ENCODE measurements around the gene CGB2.
A peak's percentile ranks its signal among the peaks of the same experiment; 100 is the strongest.
"Not testable (repeated sequence)": the region's sequence is repeated elsewhere in the genome, so short reads cannot be mapped to it uniquely, and the experiment has no call there.

CGB2 gene

DNA sequence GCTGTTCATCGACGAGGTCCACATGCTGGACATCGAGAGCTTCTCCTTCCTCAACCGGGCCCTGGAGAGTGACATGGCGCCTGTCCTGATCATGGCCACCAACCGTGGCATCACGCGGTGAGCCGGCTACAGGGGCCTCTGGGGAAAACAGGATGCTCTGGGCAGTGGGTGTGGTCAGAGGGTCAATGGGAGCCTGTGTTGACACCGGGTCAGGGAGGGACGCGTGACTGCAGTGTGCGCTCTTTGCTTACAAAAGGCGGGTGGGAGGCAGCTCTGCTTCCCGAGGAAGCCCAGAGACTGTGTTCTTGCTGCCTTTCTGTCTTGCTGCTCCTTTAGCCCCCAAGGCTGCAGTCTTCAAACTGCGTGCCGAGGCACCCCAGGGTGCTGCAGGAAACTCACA lies 20.5 kb upstream of the CGB2 start:
- DNase-seq = no peak

DNA sequence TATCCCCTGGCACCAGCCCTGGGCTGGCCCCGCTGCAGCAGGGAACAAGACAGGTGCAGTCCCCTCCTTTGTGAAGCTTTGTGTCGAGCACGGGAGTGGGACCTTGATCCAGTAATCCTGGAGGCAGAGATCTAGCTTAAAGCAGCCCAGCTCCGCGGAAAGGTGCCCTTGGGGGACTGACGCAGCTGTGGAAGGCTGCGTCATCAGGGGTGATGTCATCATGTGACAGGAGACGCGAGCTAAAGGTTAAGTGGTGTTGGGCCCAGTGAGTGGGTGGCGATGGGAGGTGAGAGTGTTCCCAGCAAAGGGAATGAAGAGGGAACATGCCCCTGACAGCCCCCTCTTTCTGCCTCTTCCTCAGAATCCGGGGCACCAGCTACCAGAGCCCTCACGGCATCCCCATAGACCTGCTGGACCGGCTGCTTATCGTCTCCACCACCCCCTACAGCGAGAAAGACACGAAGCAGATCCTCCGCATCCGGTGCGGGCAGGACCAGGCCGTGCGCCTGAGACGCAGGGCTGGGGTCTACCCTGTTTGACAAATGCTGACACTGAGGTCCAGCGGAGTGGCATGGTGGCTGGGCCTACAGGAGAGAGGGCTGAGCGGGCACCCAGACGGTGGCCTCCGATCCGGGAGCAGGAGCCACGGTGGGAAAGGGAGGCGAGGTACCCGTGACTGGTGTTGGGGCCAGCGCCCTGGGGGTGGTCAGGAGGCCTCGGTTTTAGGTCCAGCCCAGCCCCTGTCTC lies 17.4 kb upstream of the CGB2 start:
- peak; percentile 28 for DNase-seq

DNA sequence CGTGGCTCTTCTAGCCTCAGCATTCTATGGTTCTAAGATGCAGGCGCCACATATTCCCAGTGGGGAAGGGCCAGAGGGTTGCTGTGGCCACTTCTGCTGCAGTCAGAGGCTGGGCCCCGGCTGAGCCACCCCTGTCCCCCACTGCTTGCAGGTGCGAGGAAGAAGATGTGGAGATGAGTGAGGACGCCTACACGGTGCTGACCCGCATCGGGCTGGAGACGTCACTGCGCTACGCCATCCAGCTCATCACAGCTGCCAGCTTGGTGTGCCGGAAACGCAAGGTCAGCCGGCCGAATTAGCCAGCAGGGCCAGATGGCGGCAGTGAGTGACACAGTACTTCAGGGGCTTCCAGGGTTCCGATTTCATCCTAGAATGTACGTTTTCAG lies 16.8 kb upstream of the CGB2 start:
- no peak for DNase-seq

DNA sequence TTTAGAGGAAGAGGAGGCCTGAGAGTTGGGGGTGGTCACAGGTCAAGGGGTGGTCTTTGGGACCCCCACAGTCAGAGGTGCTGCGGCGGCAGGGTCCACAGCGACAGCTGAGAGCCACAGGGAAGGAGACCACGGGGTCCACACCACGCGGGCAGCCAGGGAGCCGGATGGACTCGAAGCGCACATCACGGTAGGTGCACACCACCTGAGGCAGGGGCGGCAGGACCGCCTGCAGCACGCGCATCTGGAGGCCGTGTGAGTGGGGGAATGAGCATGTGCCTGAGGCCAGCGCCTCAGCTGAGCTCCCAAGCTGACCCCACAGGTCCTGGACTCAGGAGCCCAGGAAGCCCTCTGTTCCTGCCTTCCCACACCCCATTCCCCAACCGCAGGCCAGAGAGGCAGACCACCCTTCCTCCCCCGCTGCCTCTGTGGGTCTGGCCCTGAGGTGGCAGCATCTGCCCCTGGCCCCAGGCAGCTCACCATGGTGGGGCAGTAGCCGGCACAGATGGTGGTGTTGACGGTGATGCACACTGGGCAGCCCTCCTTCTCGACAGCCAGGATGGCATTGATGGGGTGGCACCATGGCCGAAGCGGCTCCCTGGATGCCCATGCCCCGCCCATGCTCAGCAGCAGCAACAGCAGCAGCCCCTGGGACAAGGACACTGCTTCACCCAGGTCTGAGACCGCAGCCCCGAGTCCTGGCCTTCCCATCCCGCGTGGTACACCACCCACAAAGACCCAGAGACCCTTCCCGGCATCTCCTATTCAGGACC lies 15.4 kb upstream of the CGB2 start:
- no peak for DNase-seq

DNA sequence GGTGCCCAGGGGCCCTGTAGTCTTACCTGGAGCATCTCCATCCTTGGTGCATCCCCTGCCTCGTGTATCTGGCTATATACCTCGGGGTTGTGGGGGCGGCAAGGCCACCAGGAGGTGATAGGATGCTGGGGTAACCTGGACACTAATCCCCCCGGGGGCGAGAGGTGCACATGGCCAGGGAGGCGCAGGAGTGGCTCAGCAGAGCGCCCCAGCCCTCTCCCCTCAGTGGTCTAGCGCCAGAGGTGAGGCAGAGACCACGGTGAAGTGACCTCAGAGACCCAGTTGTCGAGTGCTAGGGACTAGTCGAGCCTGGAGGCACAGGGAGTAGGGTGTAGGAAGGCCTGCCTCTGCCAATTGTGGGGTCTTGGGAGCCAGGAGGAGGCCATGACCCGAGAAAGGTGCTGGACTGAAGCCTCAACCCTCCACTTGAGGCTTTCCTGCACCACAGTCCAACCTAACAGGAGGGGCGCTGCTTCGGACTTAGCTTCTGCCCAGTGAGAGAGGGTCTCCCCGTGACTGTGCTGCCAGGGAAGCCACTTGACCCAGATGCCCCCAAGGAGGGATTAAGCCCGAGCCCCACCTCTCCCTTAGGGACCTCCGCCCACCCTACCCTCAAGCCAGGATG lies 14.5 kb upstream of the CGB2 start, which contains the start of gene LHB:
Gene LHB (minus strand): TSS at position 51 of the 625 bp plus-strand sequence. CDS start 10 bp downstream, at position 41.
- DNase-seq = no peak

DNA sequence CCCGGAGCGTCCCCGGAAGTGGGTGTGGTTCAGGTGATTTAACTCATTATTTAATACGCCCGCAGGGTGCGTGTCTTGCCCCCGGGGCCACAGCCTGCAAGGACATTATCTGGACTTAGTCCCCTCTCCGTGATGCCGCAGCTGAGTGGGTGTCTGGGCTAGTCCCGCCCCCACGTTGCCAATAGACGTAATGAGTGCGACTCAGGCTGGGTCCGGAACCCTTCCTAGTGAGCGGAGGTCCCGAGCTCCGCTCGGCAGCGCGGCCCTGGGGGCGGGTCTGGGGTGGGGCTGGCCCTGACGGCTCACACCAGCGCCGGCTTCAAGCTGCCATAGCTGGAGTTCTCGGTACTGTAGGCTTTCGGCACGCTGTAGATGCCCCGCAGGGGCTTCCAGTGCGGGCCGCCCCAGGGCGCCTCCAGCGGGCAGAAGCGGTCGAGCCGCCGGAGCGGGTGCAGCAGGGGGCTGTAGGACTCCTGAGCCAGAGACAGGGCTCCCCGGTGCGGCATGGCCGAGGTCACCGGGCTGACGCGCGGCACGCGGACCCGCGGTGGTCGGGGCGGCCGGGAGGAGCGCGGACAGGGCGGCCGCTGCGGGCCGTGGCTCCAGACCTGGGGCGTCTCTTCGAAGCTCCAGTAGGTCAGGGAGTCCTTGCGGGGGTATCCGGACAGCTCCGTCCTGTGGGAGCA lies 13.9 kb upstream of the CGB2 start:
- DNase-seq = peak; percentile 82

DNA sequence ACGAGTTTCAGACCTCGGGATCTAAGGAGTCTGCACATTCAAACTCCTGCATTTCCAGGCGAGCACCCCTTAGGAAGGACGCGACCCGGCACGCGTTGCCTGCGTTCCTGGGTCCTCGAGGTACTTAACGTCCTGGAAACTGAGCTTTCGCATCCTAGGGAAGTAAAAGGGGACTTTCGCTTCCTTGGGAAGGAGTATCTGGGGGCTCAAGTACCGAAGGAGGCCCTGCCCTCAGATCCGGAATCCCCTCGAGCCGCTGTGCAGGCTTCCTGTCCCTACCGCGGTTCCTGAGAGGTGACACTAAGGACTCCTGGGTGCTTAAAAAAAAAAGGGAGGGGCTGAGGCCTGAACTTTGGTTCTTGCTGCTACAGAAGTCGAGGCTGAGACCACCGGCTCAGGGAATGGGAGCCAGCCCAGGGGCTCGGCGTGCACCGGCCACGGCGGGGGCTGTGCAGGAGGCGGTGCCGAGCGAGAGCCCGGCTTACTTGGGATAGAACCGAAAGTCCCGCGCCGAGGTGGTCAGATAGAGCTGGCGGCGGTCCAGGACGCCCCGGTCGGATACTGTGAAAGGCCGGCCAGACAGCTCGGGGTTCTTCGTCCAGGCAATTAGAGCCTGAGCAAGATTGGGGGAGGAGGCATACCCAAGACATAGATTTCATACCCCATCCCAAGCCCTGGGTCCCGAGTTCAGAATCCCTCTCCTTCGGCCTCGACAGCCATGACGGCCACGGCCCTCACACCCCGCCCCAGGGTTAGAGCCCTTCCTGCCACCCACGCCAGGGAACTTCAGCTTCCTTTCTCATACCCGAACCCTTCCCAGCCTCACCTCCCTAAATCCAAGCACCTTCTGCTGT lies 13.1 kb upstream of the CGB2 start:
- peak; percentile 40 for DNase-seq

DNA sequence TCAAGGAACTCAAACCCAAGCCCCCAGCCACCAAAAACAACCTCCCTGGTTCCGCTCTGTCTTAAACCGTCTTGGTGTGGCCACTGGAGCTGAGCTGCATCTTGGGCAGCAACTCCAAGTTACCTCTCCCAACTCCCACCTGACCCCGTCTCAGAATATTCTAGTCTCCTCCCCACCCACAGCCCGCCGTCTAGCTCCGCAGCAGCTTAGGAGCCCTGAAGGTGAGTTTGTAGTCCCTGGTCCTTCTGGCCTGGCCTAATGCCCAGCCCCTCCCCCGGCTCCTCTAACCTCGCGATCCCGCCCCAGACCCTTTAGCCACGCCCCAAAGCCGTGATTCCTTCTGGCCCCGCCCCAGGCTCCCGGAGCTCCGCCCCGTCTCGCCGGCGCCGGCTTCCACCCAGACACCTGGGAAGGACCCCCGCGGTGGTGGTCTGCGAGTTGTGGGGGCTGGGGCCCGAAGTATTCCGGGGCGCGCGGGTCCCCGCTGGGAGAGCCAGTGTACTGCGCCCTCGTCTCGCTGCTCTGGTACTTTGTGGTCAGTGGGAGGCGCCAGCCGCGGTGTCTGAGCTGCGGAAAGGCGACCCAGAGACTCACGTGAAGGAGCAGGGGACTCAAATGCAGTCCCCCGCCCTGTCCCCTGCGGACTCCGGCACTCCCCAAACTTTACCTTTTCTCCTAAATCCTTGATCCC lies 12.3 kb upstream of the CGB2 start:
- peak; percentile 93 for DNase-seq

DNA sequence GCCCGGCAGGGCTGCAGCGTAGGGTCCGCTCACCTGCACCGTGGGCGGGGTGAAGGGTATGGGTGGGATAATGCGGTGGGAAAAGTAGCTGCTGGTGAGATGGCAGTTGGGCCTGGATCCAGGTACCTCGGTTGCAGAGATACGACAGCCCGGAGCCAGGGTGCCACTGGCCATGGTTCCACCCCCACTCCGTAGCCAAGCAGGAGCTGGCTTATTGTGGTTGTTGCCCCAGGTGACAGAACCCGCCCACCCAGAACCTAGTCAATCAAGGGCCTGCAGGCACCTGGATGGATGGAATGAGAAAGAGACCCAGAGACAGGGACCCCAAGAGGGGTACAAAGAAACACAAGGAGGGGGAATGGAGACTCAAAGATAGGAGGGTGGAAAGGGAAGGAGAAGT lies 11.3 kb upstream of the CGB2 start:
- peak; percentile 48 for DNase-seq

DNA sequence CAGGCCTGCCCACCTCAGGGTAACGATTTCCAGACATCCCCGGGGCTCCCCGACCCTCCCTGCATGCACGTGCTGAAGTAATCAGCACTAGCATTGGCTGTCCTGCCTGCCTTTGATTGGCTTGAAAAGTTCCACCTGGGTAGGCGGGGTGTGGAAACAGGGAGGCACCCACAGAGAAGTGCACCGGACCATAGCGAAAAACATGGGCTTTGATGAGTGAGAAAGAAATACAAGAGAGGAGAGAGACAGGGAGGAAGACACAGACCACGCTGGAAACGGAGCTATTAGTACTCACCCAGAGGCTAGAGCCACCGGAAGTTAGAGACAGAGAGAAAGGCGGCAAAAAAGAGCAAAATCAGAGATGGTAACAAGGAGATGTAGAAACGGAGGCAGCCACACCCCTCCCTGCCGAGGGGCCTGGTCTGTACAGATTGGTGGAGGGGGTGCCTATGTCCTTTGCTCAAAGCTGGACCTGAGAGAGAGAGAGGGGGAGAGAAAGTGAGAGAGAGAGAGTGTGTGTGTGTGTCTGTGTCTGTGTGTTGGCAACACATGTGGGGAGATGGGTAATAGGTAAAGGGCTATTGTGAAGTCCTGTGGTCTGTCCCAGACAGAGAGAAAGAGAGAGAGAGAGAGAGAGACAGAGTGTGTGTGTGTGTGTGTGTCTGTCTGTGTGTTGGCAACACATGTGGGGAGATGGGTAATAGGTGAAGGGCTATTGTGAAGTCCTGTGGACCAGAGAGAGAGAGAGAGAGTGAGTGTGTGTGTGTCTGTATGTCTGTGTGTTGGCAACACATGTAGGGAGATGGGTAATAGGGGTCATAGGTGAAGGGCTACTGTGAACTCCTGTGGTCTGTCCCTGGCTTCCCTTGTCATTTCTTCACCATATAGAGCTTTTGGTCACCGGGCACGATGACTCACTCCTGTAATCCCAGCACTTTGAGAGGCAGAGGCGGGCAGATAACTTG lies 10.5 kb upstream of the CGB2 start:
- no peak for DNase-seq

DNA sequence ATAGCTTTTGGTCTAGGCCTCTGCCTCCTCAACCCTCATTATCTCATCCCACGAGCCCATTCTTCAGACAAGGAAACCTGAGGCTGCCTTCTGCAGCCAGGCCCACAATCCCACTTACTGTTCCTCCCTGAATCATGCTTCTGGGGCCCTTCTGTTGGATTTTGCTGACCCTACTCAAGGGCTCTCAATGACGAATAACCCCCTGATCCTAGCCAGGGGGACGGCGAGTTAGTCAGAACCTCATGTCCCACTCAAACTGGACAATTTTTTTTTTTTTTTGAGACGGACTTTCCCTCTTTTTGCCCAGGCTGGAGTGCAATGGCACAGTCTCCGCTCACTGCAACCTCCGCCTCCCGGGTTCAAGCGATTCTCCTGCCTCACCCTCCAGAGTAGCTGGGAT lies 9.6 kb upstream of the CGB2 start:
- DNase-seq = no peak

DNA sequence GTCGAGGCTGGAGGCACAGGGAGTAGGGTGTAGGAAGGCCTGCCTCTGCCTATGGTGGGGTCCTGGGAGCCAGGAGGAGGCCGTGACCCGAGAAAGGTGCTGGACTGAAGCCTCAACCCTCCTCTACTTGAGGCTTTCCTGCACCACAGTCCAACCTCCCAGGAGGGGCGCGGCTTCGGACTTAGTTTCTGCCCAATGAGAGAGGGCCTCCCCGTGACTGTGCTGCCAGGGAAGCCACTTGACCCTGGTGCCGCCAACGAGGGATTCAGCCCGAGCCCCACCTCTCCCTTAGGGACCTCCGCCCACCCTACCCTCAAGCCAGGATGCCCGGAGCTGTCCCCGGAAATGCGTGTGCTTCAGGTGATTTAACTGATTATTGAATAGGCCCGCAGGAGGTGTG lies 7.5 kb upstream of the CGB2 start, which contains the start of gene CGB3:
Gene CGB3 (minus strand): TSS at position 101 of the 400 bp plus-strand sequence. CDS start 362 bp downstream, outside the sequence.
- not testable (repeated sequence) for DNase-seq

DNA sequence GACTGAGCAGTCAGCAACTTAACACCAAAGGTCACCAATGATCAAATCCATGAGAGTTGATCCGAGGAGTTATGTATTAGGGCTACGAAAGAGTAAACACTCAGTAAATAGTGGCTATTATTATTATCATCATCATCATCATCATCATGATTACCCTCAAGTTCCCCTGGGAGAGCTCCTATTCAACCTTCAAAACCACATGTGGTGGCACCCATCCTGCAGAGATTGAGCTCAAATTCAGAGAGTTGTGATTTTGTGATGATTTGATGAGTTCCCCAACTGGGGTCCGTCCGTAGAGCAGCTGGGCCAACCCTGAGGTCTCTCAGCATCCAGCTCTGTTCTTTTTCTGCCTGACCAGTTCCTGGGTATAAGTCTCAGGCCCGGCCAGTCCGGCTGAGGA lies 6.6 kb upstream of the CGB2 start:
- DNase-seq = not testable (repeated sequence)

DNA sequence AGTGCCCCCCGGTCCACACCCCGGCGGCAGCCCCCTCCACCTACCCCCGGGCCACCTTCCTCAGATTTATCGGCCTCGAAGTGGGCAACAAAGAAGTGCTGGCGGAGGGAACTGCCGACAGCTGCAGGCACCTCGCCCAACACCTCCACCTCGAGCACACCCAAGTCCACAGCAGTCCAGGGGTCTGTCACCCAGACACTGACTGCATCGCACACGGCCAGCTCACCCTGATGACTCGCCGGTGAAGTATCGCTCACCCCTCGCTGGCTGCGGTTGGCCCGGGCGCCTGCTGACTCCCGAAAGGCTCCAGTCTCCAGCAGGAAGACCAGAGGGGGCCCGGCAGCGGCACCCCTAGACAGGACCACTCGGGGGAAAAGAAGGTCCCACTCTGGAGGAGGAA lies 6.1 kb upstream of the CGB2 start:
- DNase-seq = not testable (repeated sequence)

DNA sequence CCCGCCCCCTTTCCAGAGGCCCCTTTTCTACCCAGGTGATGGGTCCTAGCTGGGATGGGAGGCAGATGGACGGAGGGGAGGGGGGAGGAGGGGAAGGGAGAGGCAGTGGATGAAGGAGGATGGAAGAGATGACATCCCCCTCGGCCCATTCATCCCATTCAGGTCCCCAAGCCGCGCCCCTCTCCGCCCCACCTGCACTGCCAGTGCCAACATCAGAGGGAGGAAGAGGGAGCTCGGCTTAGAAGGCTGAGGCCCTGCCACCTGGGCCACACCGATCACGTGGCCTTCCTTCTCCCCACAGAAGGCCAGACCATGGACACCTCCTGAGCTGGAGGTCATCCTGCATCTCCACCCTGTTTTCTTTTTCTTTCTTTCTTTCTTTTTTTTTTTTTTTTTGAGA lies 3.0 kb upstream of the CGB2 start:
- DNase-seq = not testable (repeated sequence)

DNA sequence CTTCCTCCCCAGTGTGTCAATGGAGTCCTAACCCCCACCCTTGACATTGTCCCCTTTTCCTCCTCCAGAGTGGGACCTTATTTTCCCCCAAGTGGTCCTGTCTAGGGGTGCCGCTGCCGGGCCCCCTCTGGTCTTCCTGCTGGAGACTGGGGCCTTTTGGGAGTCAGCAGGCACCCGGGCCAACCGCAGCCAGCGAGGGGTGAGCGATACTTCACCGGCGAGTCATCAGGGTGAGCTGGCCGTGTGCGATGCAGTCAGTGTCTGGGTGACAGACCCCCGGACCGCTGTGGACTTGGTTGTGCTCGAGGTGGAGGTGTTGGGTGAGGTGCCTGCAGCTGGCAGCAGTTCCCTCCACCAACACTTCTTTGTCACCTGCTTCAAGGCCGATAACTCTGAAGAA lies 1.9 kb upstream of the CGB2 start:
- not testable (repeated sequence) for DNase-seq

DNA sequence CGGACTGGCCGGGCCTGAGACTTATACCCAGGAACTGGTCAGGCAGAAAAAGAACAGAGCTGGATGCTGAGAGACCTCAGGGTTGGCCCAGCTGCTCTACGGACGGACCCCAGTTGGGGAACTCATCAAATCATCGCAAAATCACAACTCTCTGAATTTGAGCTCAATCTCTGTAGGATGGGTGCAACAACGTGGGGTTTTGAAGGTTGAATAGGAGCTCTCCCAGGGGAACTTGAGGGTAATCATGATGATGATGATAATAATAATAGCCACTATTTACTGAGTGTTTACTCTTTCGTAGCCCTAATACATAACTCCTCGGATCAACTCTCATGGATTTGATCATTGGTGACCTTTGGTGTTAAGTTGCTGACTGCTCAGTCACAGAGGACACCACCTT lies 1.4 kb upstream of the CGB2 start:
- not testable (repeated sequence) for DNase-seq

DNA sequence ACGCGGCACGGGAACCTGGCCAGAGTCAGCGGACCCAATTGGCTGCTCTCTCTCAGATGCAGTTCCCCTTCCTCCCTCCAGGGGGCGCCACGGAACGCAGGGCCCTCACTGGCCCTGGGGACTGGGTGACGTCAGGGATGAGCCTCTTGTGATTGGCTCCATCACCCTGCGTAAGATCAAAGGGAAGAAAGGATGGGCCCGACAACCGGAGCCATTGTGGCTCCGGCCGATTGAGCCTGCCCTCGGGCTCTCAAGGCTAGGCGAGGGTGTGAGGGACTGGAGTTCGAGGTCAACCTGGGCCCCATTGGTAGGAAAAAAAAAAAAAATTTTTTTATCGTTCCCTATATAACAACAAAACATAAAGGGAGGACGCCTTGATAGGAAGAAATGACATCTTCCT lies 5.1 kb downstream of the CGB2 start, which contains the start of gene CGB1:
Gene CGB1 (minus strand): TSS at position 81 of the 400 bp plus-strand sequence. CDS start 184 bp downstream, outside the sequence.
- peak; percentile 93 for DNase-seq

DNA sequence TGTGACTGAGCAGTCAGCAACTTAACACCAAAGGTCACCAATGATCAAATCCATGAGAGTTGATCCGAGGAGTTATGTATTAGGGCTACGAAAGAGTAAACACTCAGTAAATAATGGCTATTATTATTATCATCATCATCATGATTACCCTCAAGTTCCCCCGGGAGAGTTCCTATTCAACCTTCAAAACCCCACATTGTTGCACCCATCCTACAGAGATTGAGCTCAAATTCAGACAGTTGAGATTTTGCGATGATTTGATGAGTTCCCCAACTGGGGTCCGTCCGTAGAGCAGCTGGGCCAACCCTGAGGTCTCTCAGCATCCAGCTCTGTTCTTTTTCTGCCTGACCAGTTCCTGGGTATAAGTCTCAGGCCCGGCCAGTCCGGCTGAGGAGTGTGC lies 6.4 kb downstream of the CGB2 start:
- DNase-seq = not testable (repeated sequence)

Data from NCI-H82 (cell line).